Psoas muscle (tissue), 8 donors: ENCODE results near the gene GNB5. TPM values are rescaled to one million over a fixed set of nuclear protein-coding genes. Genes with fewer than 3 reads are reported as not detected.

Source experiments
- ATAC-seq, 4 donors: fragments of 200-7000 bp; cut with Tn5 transposase; one replicate each; pipeline ENCODE4 v1.9.1; 2020; ENCODE audit warnings: moderate library complexity in 3 of 4, mild to moderate bottlenecking in 2 of 4
- DNase-seq, 2 donors: peaks; one replicate each; pipeline ENCODE4 v3.0.0-alpha.2; 2020
- H3K27ac ChIP-seq: fragments of 200-600 bp; one replicate; pipeline ENCODE4 v1.8.0; 2022
- H3K27me3 ChIP-seq, 3 donors: fragments of 200-600 bp in 1 of 3; one replicate each; pipeline versions ENCODE4 v1.6.1 to v1.8.0; 2013 to 2022; ENCODE audit warnings: low read length in 2 of 3, mild to moderate bottlenecking in 2 of 3, moderate library complexity in 1 of 3; ENCODE audit not compliant: insufficient read depth in 3 of 3
- H3K36me3 ChIP-seq, 2 donors: fragments of 200-600 bp in 1 of 2; one replicate each; pipeline versions ENCODE4 v1.6.1 to v1.8.0; 2013 to 2022; ENCODE audit warnings: low read depth in 1 of 2, mild to moderate bottlenecking in 1 of 2, moderate library complexity in 1 of 2; ENCODE audit not compliant: insufficient read depth in 1 of 2
- H3K4me1 ChIP-seq: fragments of 200-600 bp; one replicate; pipeline ENCODE4 v1.8.0; 2022
- H3K4me3 ChIP-seq: fragments of 200-600 bp; one replicate; pipeline ENCODE4 v1.8.0; 2022; ENCODE audit warnings: mild to moderate bottlenecking
- H3K9me3 ChIP-seq: fragments of 200-600 bp; one replicate; pipeline ENCODE4 v1.8.0; 2022
- WGBS, 3 donors: extraction: QIAGEN DNeasy Blood & Tissue Kit; methylation state at CpG; one replicate each; pipeline versions ENCODE4 v1.1.6 to v1.1.7; 2013; 5-methylcytosine and 5-hydroxymethylcytosine counted together
- intact Hi-C, 2 donors: fragments of 100-400 bp; cut with DNase I; formaldehyde crosslinking; loops; one replicate each; pipeline versions ENCODE4 v1.11.0 to v1.14.2; 2022
- polyA plus RNA-seq, 3 donors: library from polyadenylated mRNA; stranded (reverse); fragments of 200-250 nt; gene quantifications; one replicate each; pipeline ENCODE4 v1.2.3, GENCODE V29; 2013
- total RNA-seq, 4 donors: library from RNA; stranded (reverse); fragmentation: NEBNext Ultra II Directional in 2 of 4; extraction: Animal tissue kit (Norgen Biotek cat#: 25700) in 2 of 4; gene quantifications; one replicate each; pipeline versions ENCODE4 v1.2.1 to v1.2.4, GENCODE V29; 2021 to 2023
- TF ChIP-seq, protein P1 (sequence below): fragments of 200-600 bp; IDR thresholded peaks from one replicate; pipeline ENCODE4 v1.8.0; 2022; ENCODE audit warnings: antibody characterized with exemption
- donor health status: healthy with polysubstance abuse.
- donor health status: DM: no; HTN: no; CAD: no; lungs with moderate emphysema.
- donor health status: Bipolar disorder and iron deficiency.
- donor health status: healthy.
- donor health status: DM: yes; HTN: yes; CAD: no.
- donor health status: DM: no; HTN: no; CAD: no.
- donor health status: DM: no; HTN: no; CAD: no.
- donor health status: DM: yes; HTN: yes; CAD: no.

GNB5 gene
- total and polyA plus RNA-seq, 7 donors: 0.86 to 2.5 (median 1.4) TPM

DNA sequence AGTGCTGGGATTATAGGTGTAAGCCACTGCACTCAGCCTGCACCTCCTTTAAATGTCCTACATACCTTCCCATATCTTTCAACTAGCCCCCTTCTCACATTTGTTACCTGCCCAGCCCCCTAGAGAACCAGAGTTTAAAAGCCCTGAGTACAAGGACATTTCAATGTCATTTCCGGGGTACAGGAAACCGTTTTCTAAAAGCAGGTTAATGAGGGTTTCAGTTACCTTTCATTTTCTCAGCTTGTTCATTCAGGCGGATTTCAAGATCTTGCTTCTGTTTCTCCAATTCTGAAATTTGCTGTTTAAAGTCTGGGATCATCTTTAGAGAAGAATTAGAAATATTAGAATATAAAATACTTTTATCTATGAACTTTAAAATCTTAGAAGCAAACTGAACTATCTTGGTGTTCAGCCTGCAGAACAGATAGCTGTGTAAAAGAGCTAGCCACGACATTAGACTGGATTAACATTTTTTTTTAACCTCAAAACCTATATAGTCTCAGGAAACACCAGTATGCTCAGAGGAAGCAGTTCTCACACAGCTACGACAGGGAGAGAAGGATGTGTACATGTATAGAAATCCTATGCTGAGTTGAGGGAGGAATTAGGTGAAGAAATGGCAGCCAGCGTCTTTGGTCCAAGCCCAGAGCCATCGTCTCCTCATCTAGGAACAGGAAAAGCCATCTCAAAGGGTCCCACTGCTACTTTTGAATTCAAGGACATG lies 29.9 kb upstream of the GNB5 start:
- TF ChIP-seq, protein P1, sequence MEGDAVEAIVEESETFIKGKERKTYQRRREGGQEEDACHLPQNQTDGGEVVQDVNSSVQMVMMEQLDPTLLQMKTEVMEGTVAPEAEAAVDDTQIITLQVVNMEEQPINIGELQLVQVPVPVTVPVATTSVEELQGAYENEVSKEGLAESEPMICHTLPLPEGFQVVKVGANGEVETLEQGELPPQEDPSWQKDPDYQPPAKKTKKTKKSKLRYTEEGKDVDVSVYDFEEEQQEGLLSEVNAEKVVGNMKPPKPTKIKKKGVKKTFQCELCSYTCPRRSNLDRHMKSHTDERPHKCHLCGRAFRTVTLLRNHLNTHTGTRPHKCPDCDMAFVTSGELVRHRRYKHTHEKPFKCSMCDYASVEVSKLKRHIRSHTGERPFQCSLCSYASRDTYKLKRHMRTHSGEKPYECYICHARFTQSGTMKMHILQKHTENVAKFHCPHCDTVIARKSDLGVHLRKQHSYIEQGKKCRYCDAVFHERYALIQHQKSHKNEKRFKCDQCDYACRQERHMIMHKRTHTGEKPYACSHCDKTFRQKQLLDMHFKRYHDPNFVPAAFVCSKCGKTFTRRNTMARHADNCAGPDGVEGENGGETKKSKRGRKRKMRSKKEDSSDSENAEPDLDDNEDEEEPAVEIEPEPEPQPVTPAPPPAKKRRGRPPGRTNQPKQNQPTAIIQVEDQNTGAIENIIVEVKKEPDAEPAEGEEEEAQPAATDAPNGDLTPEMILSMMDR: no peak
- DNase-seq: no peak
- Histone ChIP-seq H3K27me3 (no peaks in the 10 kb centered on the region), H3K4me3 (no peak overlapping the region), H3K27ac (no peak overlapping the region), H3K9me3 (no peaks in the 10 kb centered on the region), H3K4me1 (no peaks in the 10 kb centered on the region), H3K36me3 (peaks cover 0 to 11% of the 10 kb centered on the region in 2 donors)
- ATAC-seq: no peak
- intact Hi-C loops: loop anchor here in 1 of 2 donors (10.0 kb wide), 1 partner anchor 336 kb away; no protein-coding TSS in a partner anchor
- 70 to 74% (median 72%) methylated on average over 7 of the region's 7 CpGs for WGBS, 3 donors

DNA sequence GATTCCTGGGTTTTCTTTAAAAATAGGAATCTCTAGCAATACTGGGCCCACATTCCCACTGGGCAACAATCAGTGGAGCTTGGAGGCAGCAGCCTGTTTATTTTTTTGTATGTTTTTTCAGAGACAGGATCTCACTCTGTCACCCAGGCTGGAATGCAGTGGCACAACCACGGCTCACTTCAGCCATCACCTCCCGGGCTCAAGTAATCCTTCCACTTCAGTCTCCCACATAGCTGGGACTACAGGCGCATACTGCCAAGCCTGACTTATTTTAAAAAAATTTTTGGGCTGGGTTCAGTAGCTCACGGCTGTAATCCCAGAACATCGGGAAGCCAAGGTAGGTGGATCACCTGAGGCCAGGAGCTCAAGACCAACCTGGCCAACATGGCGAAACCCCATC lies 29.1 kb upstream of the GNB5 start:
- TF ChIP-seq, protein P1: no peak
- intact Hi-C loops: loop anchor here in 1 of 2 donors (10.0 kb wide), 1 partner anchor 335 kb away; no protein-coding TSS in a partner anchor
- 49 to 81% (median 51%) methylated on average over 6 of the region's 6 CpGs for WGBS, 3 donors
- Histone ChIP-seq H3K36me3 (peaks cover 0 to 11% of the 10 kb centered on the region in 2 donors), H3K4me1 (no peaks in the 10 kb centered on the region), H3K27ac (no peak overlapping the region), H3K4me3 (no peak overlapping the region), H3K9me3 (no peaks in the 10 kb centered on the region), H3K27me3 (no peaks in the 10 kb centered on the region)
- ATAC-seq (no peak), DNase-seq (no peak)

DNA sequence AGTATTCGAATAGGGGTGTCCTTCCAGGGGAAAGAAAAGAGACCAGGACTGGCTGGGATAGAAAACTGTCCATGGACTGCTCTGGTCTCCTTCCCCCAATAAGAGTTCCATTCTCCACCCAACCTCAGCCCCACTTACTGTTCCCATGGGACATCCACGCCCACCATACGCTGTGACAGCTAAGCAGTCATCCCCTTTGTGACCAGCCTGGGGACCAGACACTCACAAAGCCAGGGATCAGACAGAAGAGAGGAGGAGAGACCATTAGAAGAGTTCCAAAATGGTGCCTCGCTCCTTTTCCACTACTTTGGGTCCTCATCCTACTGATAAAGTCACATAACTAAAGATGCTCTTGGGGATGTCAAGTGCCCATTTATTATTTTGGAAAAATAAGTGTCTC lies 27.6 kb upstream of the GNB5 start:
- intact Hi-C loops: no loop called here
- Histone ChIP-seq H3K27me3 (no peaks in the 10 kb centered on the region), H3K27ac (no peak overlapping the region), H3K9me3 (no peaks in the 10 kb centered on the region), H3K4me1 (peaks cover 7% of the 10 kb centered on the region), H3K36me3 (peaks cover 0 to under 1% of the 10 kb centered on the region in 2 donors), H3K4me3 (no peak overlapping the region)
- DNase-seq (no peak), ATAC-seq (no peak)
- WGBS, 3 donors: 94 to 97% (median 95%) methylated on average over 4 of the region's 4 CpGs
- TF ChIP-seq, protein P1: no peak

DNA sequence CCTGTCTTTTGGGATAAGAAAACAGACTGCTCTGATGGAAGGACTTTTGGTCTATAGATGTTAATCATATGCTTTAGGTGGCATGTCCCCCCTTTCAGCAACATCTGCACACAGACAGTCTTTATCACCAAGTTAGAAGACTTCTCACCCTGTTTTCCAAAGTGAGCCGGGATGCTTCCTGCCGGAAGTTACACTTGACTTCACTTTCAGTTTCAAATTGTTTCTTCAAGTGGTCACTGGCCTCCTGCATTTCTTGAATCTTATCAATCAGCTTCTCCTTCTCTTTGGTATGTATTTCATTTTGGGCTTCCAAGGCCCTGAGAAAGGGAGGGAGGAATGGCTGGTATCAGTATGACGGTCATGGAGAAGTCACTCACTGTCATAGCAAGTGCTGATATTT lies 27.2 kb upstream of the GNB5 start:
- ATAC-seq (no peak), DNase-seq (no peak)
- Histone ChIP-seq H3K27me3 (no peaks in the 10 kb centered on the region), H3K27ac (no peak overlapping the region), H3K4me3 (no peak overlapping the region), H3K9me3 (no peaks in the 10 kb centered on the region), H3K36me3 (no peaks in the 10 kb centered on the region), H3K4me1 (peaks cover 8% of the 10 kb centered on the region)
- TF ChIP-seq, protein P1: no peak
- intact Hi-C loops: no loop called here
- WGBS, 3 donors: 80 to 89% (median 87%) methylated on average over 3 of the region's 3 CpGs
